GM18505 (cell line): Measurements from ENCODE around the gene TMC1.
"Not testable (repeated sequence)": the region's sequence is repeated elsewhere in the genome, so short reads cannot be mapped to it uniquely, and the experiment has no call there.

ENCODE experiments used
- ATAC-seq: cut with Tn5 transposase; IDR thresholded peaks from one replicate; pipeline ENCODE4 v1.9.1; 2021; ENCODE audit not compliant: unreplicated experiment
- POLR2A ChIP-seq: IDR thresholded peaks from 4 replicates; pipeline ENCODE4 v1.6.1; 2011; ENCODE audit warnings: borderline replicate concordance; ENCODE audit not compliant: insufficient read depth, insufficient read length; ENCODE audit errors: extremely low read depth

Gene TMC1

DNA sequence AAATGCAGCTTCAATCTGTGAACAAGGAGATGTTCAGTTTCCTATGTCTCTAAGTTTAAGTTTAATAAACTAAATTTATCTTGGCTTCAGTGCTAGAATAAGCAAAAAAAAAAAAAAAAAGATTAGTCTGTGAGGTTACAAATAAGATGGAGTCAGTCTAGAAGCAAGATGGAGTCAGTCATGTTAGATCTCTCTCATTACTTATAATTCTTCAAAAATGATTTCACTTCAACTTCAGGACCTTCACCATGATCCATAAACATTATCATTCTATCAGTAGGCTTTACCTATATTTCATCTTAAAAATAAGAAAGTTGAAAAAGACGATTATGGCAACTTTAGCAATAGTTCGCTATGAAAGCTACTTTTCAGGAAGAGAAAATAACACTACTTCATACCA, 30.2 kb upstream of the TMC1 start:
- ATAC-seq, result no peak
- TF ChIP-seq POLR2A, result no peak

DNA sequence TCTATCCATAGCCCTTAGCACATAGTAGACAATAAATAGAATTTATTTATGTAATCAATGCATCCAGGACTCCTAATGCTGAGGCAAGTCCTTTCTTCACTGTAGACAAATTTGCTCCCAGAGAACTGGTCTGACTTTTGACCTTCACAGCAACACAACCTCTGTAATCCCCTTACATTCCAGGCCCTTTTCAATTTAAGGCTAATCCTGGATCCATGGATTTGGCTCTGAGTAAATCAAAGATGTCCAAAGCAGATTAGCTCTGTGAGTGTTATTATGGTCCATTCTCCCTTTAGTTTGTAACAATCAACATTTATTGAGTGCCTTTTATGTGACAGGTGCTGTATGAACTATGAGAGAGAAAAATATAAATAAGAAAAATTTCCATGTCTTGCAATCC, 27.4 kb upstream of the TMC1 start:
- ATAC-seq, result no peak
- TF ChIP-seq POLR2A, result no peak

DNA sequence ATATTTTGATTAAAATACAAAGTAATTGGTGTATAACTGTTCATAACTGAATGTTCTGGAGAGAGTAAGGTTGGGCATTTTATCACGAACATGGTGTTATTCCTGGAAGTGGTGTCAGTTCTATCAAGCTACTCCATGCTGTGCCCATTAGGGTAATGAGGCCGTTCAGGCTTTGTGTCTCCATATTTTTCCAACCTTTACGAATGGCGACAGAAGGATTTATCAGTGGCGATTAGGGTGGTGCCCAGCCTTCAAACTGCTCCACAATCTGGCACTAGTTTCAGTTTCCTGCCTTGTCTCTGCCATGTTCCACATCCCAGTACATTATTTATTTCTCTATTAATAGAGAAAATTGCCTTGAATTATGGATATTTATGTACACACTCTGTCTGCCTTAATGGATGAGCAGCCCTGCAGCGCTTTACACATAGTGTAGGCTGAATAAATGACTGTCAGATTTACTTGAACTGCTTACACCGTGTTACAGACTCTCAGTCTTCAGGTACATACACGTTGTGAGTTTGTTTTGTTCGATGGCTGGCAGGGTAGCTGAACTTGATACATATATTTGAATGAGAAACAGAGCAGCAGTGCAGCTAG, 23.9 kb upstream of the TMC1 start:
- TF ChIP-seq POLR2A, result no peak
- no peak for ATAC-seq

DNA sequence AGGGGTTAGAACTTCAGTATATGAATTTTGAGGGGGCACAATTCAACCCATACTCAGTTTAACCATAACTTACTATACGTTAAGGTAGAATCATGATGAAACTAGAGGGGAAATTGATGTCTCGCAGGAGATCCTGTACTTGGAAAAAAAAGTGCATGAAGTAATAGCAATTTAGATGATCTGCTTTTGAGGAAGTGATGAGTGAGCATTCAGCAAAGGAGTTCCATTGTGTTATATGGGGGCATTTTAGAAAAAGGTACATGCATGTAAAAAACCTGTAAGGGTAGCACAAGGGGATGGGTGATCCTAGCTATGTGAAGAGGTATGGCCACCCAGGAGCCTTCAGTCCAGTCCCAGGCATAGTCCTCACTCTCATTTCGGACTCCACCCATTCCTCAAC, 14.8 kb upstream of the TMC1 start:
- no peak for ATAC-seq
- no peak for TF ChIP-seq POLR2A

DNA sequence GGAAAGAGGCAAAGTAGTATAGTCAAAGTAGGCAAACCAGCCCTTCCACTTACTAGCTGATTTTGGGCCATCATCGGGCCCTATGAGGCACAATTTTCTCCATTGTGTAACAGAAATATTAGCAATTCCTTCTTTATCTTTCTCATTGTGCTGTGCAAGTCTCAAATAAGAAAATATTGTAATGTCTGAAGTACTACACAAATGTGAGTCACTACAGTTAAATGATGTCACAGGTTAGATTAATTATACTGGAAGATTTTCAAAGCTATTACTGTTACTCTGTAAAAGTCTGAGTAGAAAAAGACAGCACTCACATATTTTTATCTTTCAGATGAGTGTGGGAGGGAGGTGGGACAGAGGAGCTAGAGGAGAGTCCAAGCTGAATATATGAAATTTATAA, 12.4 kb upstream of the TMC1 start:
- no peak for TF ChIP-seq POLR2A
- no peak for ATAC-seq

DNA sequence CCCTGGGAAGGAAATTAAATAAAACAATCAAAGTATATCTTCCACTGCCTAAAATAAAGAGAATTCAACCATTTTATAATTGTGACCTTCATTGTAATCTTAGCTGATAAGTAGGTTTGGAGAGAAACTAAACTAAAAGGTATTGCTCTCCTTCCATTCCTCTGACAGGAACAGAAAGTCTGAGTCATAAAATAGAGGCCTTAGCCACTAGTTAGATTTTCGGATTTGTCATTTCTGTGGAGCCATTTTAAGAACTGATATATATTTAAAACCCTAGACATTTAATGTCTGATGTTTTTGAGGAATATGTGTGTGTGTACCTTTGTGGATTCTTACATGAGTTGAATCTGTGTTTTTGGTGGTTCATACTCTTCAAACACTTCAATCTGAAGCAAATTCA, 11.8 kb upstream of the TMC1 start:
- TF ChIP-seq POLR2A, result no peak
- ATAC-seq, result peak; percentile 88

DNA sequence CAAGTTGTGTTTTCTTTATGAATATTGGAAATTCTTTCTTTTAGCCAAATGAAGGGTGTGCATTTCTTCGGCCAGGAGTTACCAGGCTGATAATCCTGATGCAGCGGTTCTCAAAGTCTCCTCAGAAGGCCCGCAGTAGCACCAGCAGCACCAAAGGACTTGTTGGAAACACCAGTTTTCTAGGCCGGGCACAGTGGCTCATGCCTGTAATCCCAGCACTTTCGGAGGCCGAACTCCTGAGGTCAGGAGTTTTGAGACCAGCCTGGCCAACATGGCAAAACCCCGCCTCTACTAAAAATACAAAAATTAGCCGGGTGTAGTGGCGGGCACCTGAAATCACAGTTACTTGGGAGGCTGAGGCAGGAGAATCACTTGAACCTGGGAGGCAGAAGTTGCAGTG, 397 bp upstream of the TMC1 start:
- not testable (repeated sequence) for ATAC-seq

DNA sequence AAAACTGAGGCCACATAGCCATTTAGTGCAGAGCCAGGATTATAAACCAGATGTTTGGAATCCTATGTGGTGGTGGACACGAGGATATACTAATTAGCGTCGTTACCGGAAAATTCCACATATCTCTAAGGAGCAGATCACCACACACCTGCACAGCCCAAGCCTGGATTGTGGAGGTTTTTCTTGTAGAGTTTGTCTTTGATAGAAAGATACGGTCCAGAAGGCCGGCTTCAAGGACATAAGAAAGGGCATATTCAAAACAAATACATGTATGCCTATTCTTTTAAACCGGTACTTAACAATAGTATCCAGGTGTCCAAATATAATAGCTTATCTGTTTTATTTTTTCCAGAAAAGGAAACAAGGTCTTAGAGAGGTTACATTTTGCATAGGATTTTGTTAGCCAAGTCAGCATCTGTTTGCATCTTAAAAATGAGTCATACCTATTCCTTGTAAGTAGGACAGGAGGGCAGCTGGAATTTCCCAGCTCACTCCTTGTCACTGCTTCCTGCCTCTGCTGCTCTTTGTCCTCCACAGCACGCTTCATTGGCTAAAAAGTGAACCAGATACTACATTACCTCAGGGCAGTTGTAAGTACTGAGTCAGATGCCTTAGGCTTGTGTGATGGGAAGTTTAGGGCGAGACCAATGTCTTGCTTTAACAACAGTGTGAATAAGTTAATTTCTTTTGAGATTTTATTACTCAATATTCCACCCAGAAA, 3.6 kb downstream of the TMC1 start:
- peak; percentile 37 for ATAC-seq
- TF ChIP-seq POLR2A, result no peak

DNA sequence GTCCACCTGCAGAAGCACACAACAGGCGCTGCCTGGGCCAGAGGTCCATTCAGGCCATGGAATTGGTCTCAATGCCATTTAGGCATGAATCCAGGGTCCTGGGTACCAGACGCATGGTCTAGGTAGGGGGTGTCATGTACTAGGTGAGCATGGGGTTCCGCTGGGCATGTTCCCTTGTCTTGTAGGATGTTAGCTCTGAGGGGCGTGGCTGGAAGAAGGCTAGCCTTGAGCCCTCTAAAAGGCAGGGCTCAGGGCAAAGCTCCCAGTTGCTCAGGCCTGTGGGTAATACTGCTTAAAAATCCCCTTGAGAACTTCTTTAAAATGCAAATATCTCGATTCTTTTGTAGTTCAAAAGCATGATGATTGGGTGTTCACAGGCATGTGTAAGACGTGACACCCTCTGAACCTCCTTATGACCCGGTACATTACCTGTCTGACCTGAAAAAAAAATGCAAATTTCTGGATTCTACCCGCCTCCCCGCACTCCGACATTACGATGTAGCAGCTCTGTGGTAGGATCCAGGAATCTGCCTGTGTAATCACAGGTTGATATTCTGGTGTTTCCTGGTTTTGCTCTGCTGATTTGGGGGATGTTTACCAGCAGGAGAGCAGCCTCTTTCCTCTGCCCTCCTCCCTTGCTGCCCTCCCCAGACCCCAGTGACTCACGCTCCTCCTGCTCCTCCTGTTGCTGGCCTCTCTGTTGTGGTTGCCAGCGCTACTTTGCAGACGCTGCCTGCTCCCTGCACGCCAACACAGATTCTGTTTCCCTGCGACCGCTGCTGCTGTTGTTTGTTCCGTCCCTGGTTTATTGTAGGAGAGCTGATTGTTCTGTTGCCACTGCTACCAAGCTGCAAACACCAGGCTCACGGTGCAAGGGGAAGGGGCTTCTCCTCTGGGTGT, 5.7 kb downstream of the TMC1 start:
- peak; percentile 41 for TF ChIP-seq POLR2A
- peak; percentile 83 for ATAC-seq

DNA sequence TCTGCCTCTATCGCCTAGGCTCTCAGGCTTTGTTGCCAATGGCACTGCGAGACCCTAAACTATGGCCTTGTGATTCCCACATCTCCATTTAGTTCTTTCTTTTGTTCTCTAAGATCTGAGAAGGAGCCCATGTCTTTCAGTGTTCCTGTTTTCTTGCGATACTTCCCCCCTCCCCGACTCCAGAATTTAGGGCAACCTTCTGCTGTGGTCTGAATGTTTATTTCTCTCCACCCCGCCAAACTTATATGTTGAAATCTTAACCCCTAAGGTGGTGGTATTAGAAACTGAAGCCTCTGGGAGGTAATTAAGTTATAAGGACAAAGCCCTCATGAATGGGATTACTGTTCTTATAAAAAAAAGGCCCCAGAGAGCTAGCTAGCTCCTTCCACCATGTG, 6.4 kb downstream of the TMC1 start:
- no peak for TF ChIP-seq POLR2A
- no peak for ATAC-seq

DNA sequence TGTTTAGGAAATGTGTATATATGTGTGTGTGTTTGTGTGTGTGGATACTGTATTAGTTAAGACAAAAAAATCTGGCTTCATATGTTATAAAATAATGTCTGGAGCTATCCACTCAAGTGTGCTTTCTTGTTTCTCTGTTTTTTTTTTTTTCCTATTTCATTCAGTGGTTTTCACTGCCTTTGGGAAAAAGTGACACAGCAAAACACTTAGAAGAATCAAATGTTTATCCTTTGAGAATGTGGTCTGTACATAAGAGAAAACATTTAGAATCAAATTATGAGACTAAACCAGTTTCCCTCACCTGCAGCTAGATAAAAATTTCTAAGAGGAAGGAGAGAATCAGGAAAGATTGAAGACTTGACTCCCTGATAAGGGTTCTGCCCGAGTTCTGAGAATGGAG, 8.1 kb downstream of the TMC1 start:
- TF ChIP-seq POLR2A, result no peak
- ATAC-seq, result no peak

DNA sequence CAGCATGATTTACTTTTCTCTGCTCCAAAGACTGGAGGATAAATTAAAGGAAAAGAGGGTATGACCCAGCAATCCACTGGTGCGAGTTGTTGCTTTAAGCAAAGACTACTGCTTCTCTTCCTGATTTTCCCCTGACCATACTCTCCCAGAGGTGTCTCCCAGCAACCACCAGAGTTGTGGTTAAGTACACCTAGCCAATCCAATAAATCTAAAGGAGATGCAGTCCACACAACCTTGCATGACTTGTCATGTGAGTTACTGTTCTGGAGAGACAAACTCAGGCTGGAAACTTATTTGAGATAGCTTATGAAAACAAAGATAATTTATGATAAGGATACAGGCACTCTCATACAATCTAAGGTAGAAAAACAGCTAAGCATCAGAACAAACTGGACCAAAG, 11.9 kb downstream of the TMC1 start:
- no peak for ATAC-seq
- TF ChIP-seq POLR2A, result no peak

DNA sequence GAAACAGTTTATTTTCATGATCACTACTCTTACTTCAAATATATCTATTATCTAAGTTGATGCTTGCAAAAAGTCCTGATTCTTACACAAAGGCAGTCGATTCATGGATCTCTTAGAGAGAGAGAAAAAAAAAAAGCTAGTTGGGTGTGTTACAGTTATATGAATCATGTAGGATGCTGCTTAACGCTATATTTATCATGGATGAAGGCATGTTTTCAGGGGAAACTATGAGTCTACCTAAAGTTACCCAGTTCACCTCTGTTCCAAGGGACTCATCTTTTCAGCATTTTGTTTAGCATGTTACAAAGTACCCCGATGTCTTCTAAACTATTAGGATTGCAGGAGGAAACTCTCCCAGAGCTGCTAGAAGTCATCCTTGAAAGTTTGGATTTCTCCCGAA, 13.5 kb downstream of the TMC1 start:
- no peak for ATAC-seq
- TF ChIP-seq POLR2A, result no peak
